CD4-positive, alpha-beta T cell treated with Interleukin-15 for 4 hours (primary cell): ENCODE measurements around the gene PRAMEF26.
"Not testable (repeated sequence)": the region's sequence is repeated elsewhere in the genome, so short reads cannot be mapped to it uniquely, and the experiment has no call there.

ENCODE experiments used
- DNase-seq: peaks from one replicate; pipeline ENCODE4 v3.0.0-alpha.2; 2020; ENCODE audit warnings: low spot score

Gene PRAMEF26

GRCh38 chr1:13155909-13156308, at the start of gene PRAMEF26:
TSS of gene PRAMEF26 (minus strand) at chr1:13156009. CDS start at chr1:13153095, 2,914 bp downstream.
- DNase-seq = not testable (repeated sequence)

GRCh38 chr1:13201309-13201708, 45.5 kb upstream of the PRAMEF26 start, which contains the start of gene PRAMEF13:
TSS of gene PRAMEF13 (minus strand) at chr1:13201409. CDS start at chr1:13199589, 1,820 bp downstream.
- not testable (repeated sequence) for DNase-seq

- not testable (repeated sequence) for DNase-seq
These were observed 15.7 kb upstream of the PRAMEF26 start, which contains the start of gene PRAMEF9 for GRCh38 chr1:13171548-13171947. TSS of gene PRAMEF9 (plus strand) at chr1:13171848. CDS start at chr1:13175281, 3,433 bp downstream.

- not testable (repeated sequence) for DNase-seq
These were observed 9.7 kb upstream of the PRAMEF26 start, which contains the start of gene HNRNPCL4 for GRCh38 chr1:13165531-13165930. TSS of gene HNRNPCL4 (minus strand) at chr1:13165631. CDS start at chr1:13165467, 164 bp downstream.

GRCh38 chr1:13116754-13117153, 39.1 kb downstream of the PRAMEF26 start, which contains the start of gene HNRNPCL2:
TSS of gene HNRNPCL2 (minus strand) at chr1:13116854. CDS start at chr1:13116400, 454 bp downstream.
- DNase-seq = not testable (repeated sequence)
